ENCODE results near the gene MT1B.

MT1B gene

GRCh38 chr16:56651586-56651985 lies at the start of gene MT1B:
MT1B (plus strand) TSS chr16:56651886; CDS start chr16:56651954, 68 bp downstream.
- no peak for DNase-seq

GRCh38 chr16:56603589-56603988 lies 48.1 kb upstream of the MT1B start:
- DNase-seq: no peak

- DNase-seq: no peak
These were observed 46.7 kb upstream of the MT1B start for GRCh38 chr16:56604966-56605365.

DNA sequence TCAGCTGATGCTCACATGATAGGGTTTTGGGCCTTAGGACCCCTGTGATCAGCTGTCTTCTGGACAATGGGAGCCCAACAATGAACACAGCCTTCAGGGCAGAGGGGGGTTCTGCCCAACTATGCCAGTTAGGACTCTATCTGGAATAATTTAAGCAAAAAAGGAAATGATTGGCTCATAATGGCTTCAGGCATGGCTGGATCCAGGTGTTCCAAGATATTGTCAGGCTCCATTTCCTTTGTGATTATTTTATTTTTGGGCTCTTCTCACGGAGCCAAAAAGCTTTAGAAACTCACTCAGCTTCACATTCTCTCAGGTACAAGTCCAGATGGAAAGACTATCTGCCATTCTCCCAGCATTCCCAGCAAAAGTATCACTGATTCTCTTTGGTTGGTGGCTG lies 46.2 kb upstream of the MT1B start:
- DNase-seq: no peak

DNA sequence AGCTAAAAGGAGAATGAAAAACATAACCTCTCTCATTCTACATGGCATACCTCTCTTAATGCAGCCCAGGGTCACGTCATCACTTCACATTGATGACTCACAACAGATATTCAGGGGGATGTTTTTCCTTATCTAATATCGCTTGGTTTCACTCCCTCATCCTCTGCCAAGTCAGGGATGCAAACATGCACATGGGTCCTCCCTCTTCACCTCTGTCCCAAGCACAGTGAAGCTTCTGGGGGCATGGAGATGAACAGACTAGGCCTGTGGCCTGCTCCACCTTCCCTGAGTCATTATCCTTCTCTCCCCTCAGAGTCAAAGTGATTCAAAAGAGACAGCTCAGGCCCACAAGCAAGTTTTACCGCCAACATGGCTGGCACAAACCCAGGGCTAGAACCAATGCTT lies 45.6 kb upstream of the MT1B start:
- no peak for DNase-seq

GRCh38 chr16:56606476-56607108 lies 45.1 kb upstream of the MT1B start:
- no peak for DNase-seq

GRCh38 chr16:56607109-56607618 lies 44.5 kb upstream of the MT1B start:
- no peak for DNase-seq

- no peak for DNase-seq
These were observed 44.0 kb upstream of the MT1B start for GRCh38 chr16:56607675-56608042.

GRCh38 chr16:56608043-56608875 lies 43.4 kb upstream of the MT1B start, which contains the start of gene MT2A:
MT2A (plus strand) TSS chr16:56608584; CDS start chr16:56608656, 72 bp downstream.
- DNase-seq: peak; percentile 69

DNA sequence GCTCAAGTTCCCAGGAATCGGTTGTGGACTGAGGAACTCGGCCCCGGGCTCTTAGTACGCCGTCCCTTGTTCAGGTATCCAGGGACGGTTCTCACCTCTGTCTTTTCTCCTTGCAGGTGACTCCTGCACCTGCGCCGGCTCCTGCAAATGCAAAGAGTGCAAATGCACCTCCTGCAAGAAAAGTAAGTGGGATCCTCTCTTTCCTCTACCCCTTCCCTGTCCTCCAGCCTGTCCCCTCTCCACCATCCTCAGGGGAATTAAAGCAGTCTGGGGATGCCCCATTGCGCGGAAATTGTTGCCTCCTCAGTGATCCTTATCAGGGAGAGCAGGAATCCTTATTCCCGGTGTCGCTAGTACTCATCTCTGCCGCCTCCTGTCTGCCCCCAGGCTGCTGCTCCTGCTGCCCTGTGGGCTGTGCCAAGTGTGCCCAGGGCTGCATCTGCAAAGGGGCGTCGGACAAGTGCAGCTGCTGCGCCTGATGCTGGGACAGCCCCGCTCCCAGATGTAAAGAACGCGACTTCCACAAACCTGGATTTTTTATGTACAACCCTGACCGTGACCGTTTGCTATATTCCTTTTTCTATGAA lies 42.7 kb upstream of the MT1B start:
- DNase-seq: no peak

GRCh38 chr16:56609463-56609921 lies 42.2 kb upstream of the MT1B start:
- no peak for DNase-seq

DNA sequence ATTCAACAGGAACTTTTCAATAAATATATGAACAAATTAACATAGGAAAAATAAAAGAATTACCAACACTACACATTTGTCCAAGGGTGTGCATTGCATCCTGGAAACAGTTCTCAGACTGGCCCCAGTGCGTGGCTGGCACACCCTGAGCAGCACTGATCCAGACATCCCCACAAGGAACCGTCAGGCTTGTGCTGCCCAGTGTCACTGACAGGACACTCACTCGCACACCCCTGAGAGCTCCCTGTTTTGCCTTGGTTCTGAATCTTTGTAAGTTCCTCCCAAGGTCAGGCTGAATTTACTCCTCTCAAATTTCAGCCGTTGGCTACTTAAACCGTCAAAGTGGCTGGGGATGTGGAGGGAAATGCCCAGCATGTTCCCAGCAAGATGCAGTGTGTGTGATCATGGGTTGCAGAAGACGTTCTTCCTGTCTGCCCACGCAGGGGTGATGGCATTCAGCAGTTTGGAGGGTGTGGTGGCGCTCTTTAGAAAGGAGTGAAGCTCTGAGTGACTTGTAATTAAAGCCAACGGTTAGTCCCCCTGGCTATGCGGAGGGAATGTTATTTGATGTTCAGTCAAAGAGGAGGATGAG lies 41.6 kb upstream of the MT1B start:
- no peak for DNase-seq

GRCh38 chr16:56610609-56611111 lies 41.0 kb upstream of the MT1B start:
- DNase-seq: no peak

DNA sequence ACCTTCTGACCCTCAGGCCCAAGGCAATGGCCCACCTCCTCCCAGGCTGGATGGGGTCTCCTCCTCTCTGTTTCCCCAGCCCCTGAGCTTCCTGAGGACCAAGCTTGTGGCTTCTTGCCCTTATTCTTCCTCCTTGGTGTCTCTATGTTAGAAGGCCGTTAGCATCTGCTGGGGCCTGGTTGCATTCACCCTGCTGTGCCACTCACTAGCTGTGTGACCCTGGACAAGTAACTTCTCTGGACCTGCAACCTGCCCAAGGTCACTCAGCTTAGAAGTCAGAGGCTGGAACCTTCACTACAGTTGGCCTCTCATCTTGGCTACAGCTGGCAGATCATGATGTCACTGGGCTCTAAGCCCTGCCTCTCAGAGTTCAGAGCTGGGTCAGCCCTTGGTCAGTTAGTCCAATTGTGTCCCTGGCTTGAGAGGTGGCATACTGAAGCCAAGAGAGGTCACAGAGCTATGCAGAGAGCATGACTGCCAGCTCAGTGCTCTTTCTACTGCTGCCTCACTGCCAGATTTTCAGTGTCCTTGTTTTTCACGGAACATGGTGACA lies 40.3 kb upstream of the MT1B start:
- DNase-seq: no peak

DNA sequence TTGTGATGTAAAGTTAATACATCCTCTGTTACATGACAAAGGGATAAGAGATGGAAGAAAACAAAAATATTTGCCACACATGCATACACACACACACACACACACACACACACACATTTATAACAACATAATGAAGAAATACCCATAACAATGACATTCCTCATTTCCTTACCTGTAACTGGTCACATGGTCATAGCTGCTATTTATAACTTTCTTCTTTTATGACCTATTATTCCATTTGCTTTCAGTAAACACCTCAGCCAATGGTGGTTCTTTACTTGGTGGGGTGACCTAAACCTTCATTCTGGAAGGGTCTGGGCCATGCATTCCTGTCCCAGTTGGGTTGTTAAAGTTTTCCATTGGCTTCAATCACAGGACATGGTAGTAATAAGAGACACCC lies 38.0 kb upstream of the MT1B start:
- DNase-seq: no peak

DNA sequence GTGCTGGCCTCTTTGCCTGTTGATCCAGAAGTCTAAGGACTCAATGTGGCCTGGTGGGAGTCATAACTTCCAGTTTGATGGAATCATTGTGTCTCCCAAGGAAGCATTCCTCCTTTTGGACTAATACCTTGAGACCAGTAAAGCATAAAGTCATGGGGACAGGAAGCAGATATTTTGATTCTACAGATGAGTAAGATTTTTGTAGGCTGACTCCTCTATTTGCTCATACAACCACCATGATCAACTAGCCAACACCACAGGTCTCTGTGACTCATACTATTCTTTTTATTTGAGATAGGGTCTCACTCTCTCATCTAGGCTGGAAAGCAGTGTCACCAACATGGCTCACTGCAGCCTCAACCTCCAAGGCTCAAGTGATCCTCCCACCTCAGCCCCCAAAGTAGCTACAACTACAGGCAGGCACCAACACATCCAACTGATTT lies 37.1 kb upstream of the MT1B start:
- DNase-seq: no peak

DNA sequence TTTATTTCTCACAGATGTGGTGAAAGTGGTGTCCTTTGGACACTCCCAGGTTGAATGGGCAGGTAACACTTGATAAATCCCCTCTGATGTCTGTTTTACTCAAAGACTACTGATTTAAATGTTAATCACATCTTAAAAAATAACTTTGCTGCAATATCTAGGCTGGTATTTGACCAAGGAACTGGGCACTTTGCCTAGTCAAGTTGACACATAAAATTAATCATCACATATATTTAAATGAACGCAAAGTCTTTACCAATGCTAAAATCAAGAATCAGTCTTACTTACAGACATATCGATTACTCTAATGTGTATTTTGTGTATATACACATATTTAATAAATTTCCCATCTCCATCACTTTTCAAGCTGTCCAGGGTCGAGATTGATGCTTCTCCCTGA lies 36.3 kb upstream of the MT1B start:
- no peak for DNase-seq

GRCh38 chr16:56616608-56617211 lies 35.0 kb upstream of the MT1B start:
- DNase-seq: no peak

DNA sequence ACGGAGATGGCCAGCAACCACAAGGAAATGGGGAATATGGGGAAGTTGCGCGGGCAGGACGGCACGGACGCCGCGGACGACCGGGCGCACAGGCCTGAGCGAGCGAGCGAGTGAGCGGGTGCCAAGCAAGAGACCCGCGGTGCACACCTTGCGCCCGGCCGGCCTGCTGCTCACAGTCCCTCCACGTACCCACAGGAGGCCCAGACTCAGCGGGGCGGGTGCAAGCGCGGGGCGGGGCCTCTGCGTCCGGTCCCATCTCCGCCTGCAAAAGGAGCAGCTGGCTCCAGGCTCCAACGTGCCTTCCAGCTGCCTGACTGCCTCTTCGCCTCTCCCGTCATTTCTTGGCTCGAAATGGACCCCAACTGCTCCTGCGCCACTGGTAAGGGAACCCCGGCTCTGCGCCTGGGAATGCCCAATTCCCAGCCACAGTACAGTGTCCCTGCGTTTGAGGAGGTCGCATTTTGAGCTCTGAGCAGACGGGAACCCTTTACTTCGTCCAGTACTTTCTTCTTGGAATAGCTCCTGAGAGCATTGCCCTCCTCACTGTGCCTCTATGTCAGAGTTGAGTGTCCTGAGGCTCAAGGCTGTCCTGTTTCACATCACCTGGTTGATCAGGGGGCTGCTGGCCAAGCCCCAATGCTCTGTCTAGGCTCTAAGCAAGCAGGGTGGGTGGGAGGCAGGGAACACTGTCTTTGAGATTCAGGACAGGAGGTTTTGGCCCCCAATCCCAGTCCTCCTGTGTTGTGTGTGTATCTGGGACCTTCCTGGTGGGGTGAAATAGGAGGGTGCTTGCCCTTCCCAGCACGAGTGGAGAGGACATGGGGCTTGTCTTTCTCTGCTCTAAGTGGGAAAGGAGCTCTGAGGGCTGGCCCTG lies 34.2 kb upstream of the MT1B start:
- DNase-seq: no peak

DNA sequence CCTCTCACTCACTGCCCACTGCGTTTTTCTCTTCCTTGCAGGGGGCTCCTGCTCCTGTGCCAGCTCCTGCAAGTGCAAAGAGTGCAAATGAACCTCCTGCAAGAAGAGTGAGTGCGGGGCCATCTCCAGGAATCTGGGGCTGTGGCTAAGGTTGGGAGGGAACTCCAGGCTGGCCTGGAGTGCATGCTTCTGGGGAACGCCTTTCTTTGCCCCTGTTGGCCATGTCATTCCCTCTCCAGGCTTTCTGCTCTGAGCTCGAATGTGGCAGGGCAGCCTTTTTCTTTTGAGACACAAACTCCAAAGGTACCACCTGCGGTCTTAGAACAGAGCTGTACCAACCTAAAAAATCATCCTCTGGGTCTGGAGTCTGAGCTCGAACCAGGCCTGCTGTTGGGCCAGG lies 33.5 kb upstream of the MT1B start:
- DNase-seq: no peak

GRCh38 chr16:56620339-56620897 lies 31.3 kb upstream of the MT1B start:
- no peak for DNase-seq

Measured in NCI-H1436 treated with DMSO at 0.1 percent for 48 hours (cell line).